GM20000 (cell line): Measurements from ENCODE around the gene PKM.

Experiments used
- DNase-seq: peaks from one replicate; pipeline ENCODE4 v3.0.0; 2012; ENCODE audit warnings: low spot score
- TF ChIP-seq, protein P1 (sequence below): IDR thresholded peaks from 2 replicates; pipeline ENCODE4 v1.5.1; 2012; ENCODE audit warnings: mild to moderate bottlenecking, control low read depth; ENCODE audit errors: extremely low read depth, missing control alignments

The PKM gene

DNA sequence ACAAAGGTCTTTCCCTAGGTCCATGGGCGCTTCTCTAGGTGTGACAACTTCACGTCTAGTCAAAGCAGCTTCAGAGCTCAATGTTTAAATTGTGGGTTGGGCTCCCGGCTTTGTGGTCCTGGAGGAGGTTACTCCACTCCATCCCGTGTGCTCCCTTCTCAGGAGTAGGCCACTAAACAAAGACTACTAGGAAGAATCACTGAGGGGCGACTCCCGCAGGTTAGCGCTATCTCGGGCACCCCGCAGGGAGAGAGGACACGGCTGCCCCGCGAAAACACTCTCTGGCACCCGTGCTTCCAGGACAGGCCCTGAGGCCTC lies 40.9 kb upstream of the PKM start:
- DNase-seq, result no peak
- TF ChIP-seq, protein P1, sequence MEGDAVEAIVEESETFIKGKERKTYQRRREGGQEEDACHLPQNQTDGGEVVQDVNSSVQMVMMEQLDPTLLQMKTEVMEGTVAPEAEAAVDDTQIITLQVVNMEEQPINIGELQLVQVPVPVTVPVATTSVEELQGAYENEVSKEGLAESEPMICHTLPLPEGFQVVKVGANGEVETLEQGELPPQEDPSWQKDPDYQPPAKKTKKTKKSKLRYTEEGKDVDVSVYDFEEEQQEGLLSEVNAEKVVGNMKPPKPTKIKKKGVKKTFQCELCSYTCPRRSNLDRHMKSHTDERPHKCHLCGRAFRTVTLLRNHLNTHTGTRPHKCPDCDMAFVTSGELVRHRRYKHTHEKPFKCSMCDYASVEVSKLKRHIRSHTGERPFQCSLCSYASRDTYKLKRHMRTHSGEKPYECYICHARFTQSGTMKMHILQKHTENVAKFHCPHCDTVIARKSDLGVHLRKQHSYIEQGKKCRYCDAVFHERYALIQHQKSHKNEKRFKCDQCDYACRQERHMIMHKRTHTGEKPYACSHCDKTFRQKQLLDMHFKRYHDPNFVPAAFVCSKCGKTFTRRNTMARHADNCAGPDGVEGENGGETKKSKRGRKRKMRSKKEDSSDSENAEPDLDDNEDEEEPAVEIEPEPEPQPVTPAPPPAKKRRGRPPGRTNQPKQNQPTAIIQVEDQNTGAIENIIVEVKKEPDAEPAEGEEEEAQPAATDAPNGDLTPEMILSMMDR, result no peak

DNA sequence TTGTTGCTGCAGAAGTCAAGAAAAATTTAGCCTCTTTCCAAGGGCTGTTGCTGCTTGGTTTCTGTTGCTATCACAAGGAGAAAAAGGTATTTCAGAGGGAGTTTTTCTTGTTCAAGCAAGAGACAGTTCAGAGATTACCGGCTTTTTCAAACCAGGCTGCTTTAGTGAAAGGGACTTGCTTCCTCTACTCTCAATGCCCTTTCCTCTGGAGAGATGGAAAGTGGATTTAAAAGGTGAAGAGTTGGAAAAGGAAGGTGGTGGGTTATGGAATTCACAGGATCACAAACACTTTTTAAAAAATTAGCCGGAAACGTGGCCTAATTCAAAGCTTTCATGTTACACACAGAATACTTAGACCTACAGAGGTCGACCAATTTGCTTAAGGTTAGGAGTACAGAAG lies 40.2 kb upstream of the PKM start:
- TF ChIP-seq, protein P1, result no peak
- DNase-seq, result no peak

DNA sequence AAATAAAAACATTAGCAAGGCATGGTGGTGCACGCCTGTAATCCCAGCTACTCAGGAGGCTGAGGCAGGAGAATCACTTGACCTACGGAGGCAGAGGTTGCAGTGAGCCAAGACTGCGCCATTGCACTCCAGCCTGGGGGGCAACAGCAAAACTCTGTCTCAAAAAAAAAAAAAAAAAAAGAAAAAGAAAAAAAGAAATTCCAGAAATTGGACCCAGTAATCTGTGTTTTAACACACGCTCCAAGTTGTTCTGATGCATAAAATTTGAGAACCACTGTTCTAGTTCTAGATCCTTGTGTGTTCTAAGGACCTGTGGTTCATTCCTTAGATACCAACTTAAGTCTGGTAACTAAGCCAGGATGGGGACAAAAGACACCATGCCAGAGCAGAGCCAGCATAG lies 38.7 kb upstream of the PKM start:
- no peak for DNase-seq
- TF ChIP-seq, protein P1, result no peak

GRCh38 chr15:72265031-72265430 lies 34.0 kb upstream of the PKM start:
- TF ChIP-seq, protein P1, result no peak
- no peak for DNase-seq

- TF ChIP-seq, protein P1, result no peak
- DNase-seq, result no peak
Observed at GRCh38 chr15:72252663-72253299, 21.8 kb upstream of the PKM start.

DNA sequence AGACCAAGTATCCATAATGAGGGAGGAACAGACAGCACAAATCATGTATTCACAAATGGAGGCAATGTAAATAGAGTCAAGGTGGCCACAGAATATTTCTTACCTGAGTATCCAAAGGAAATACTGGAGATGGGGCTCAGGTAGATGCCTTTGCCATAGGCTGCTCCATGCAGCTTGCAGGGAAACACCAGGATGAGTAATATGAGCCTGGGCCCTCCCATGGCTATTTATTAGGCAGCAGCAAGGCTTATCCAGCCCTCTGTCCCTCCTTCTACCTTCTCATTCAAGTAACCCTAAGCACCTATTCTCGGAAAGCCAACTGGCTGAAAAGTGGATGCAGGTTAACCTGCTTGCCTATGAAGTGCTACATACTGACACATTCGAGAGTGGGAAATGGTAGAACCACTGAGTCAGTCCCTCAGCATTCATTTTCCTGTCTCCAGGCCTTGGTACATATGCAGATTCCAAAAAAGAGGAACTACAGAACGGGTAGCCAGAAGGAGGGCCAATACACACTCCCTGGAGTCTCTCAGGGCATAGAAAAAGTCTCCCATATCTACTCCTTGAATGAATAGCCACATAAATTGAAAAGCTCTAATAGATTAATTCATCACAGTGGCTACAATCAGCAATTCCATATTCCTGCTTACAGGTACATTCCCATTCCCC lies 18.3 kb upstream of the PKM start:
- TF ChIP-seq, protein P1, result no peak
- no peak for DNase-seq

DNA sequence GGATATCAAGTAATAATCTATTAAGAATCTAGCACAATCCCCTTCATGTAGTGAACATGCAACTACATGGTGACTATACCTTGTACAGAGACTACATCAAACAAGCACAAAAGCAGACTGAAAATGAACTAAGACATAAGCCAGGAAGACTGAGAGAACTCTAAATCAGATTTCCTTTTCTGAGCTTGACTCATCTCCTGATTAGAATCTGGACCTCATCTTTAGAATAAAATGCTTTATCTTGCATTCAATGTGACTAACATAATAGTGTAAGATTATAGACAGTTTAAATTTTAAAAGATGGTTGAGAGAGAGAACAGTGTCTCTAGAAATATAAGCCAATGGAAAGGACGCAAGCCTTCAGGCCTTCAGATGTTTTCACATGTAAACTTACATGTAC lies 17.5 kb upstream of the PKM start:
- TF ChIP-seq, protein P1, result no peak
- no peak for DNase-seq
